Stimulated activated CD4-positive, alpha-beta T cell treated with anti-CD3 and anti-CD28 coated beads, Interleukin-15, amount 100 ng/mL, for 1 hour (primary cell): ENCODE data around the gene LRRC18.

ENCODE experiments used
- DNase-seq, 2 donors: peaks; one replicate each; pipeline ENCODE4 v3.0.0-alpha.2; 2020; ENCODE audit warnings: low read depth in 1 of 2, low spot score in 1 of 2

The LRRC18 gene

GRCh38 chr10:48939790-48940325, at the start of gene LRRC18:
Gene LRRC18 (minus strand): TSS chr10:48939840. CDS start chr10:48914155, 25,685 bp downstream.
- no peak for DNase-seq

GRCh38 chr10:48985621-48986158, 46.0 kb upstream of the LRRC18 start:
- no peak for DNase-seq

- DNase-seq: no peak
Measured at GRCh38 chr10:48983648-48984351, 44.2 kb upstream of the LRRC18 start.

- DNase-seq: no peak
Measured at GRCh38 chr10:48982584-48982983, 42.9 kb upstream of the LRRC18 start.

- DNase-seq: no peak
Measured at GRCh38 chr10:48981310-48981907, 41.8 kb upstream of the LRRC18 start.

- DNase-seq: no peak
Measured at GRCh38 chr10:48978318-48978717, 38.7 kb upstream of the LRRC18 start.

- no peak for DNase-seq
Measured at GRCh38 chr10:48976196-48976595, 36.6 kb upstream of the LRRC18 start.

GRCh38 chr10:48974510-48975156, 35.0 kb upstream of the LRRC18 start:
- DNase-seq: no peak

- no peak for DNase-seq
Measured at GRCh38 chr10:48973065-48973464, 33.4 kb upstream of the LRRC18 start.

- DNase-seq: no peak
Measured at GRCh38 chr10:48970654-48971053, 31.0 kb upstream of the LRRC18 start.

GRCh38 chr10:48970046-48970445, 30.4 kb upstream of the LRRC18 start:
- DNase-seq: no peak

- DNase-seq: no peak
Measured at GRCh38 chr10:48968036-48968435, 28.4 kb upstream of the LRRC18 start.

- no peak for DNase-seq
Measured at GRCh38 chr10:48965460-48965859, 25.8 kb upstream of the LRRC18 start.

- DNase-seq: no peak
Measured at GRCh38 chr10:48964038-48964437, 24.4 kb upstream of the LRRC18 start.

- DNase-seq: no peak
Measured at GRCh38 chr10:48958598-48959190, 19.1 kb upstream of the LRRC18 start.

GRCh38 chr10:48957361-48958151, 17.9 kb upstream of the LRRC18 start:
- DNase-seq: no peak

GRCh38 chr10:48951707-48952106, 12.1 kb upstream of the LRRC18 start:
- no peak for DNase-seq

GRCh38 chr10:48948470-48949037, 8.9 kb upstream of the LRRC18 start:
- DNase-seq: no peak

GRCh38 chr10:48947690-48948469, 8.2 kb upstream of the LRRC18 start:
- DNase-seq: no peak
